ENCODE results near the gene CENPP.
A peak's percentile ranks its signal among the peaks of the same experiment; 100 is the strongest.

The CENPP gene

DNA sequence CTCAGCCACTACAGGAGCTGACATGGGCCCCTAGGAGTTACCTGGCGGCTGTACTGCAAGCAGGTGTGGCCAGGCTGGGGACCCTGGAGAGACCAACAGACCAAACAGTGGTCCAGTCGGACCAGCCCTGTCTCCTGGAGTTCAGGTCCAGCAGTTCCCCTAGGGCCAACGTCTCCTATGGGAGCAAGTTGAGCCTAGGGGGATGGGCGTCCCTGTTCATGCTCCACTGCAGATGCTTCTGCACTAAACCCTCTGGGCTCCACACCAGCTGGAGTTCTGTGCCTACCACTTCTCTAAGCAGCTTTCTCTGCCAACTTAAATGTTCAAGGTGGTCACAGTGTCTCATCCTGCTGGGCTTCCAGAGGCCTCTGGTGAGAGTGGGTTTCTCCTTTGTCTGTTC lies 119.1 kb downstream of the CENPP start:
- Histone ChIP-seq H3K36me3 (no peaks in the 10 kb centered on the region), H3K4me3 (no peak overlapping the region), H3K9me3 (no peaks in the 10 kb centered on the region), H3K27me3 (no peaks in the 10 kb centered on the region), H3K27ac (no peak overlapping the region), H3K4me1 (peaks cover 0 to 8% (median under 1%) of the 10 kb centered on the region in 4 donors)
- DNase-seq, result no peak
- TF ChIP-seq, protein P1, sequence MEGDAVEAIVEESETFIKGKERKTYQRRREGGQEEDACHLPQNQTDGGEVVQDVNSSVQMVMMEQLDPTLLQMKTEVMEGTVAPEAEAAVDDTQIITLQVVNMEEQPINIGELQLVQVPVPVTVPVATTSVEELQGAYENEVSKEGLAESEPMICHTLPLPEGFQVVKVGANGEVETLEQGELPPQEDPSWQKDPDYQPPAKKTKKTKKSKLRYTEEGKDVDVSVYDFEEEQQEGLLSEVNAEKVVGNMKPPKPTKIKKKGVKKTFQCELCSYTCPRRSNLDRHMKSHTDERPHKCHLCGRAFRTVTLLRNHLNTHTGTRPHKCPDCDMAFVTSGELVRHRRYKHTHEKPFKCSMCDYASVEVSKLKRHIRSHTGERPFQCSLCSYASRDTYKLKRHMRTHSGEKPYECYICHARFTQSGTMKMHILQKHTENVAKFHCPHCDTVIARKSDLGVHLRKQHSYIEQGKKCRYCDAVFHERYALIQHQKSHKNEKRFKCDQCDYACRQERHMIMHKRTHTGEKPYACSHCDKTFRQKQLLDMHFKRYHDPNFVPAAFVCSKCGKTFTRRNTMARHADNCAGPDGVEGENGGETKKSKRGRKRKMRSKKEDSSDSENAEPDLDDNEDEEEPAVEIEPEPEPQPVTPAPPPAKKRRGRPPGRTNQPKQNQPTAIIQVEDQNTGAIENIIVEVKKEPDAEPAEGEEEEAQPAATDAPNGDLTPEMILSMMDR (IDR thresholded peaks at IDR 0.05), result no peak
- intact Hi-C loops (cut with DNase I; ENCODE audit: low total_unique reads), result no loop called here

- no peaks in the 10 kb centered on the region for H3K4me1 ChIP-seq
- TF ChIP-seq, protein P1 (IDR thresholded peaks at IDR 0.05), result no peak
Observed at GRCh38 chr9:92446536-92446935, 120.8 kb downstream of the CENPP start.

GRCh38 chr9:92455217-92455616 lies 129.5 kb downstream of the CENPP start:
- H3K4me1 ChIP-seq, result no peaks in the 10 kb centered on the region
- intact Hi-C loops (cut with DNase I; ENCODE audit: low total_unique reads), result no loop called here
- TF ChIP-seq, protein P1 (IDR thresholded peaks at IDR 0.05), result no peak

More at GRCh38 chr9:92446536-92446935, 120.8 kb downstream of the CENPP start:
- DNase-seq, result no peak
- no peaks in the 10 kb centered on the region for H3K36me3 ChIP-seq
- no peaks in the 10 kb centered on the region for H3K27me3 ChIP-seq
- H3K27ac ChIP-seq, result no peak overlapping the region
- no peak overlapping the region for H3K4me3 ChIP-seq
- intact Hi-C loops (cut with DNase I; ENCODE audit: low total_unique reads), result no loop called here
- no peaks in the 10 kb centered on the region for H3K9me3 ChIP-seq

DNA sequence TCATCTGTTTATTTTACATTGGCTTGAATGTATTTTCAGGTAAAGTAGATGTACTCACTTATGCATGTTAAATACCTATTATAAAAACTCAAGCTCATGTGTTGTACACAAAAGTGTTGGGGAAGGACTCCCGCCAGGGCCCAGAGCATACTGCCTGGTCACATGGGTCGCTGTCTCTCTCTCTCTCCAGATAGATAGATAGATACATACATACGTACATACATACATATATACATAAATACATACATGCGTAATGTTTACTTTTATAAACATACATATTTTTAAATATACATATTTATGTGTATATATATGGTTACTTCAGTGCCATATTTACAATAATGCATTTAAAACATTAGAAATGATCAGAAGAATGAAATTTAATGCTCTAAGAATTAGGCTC lies 131.8 kb downstream of the CENPP start:
- H3K4me3 ChIP-seq, result no peak overlapping the region
- no peak for DNase-seq
- TF ChIP-seq, protein P1 (IDR thresholded peaks at IDR 0.05), result no peak
- intact Hi-C loops (cut with DNase I; ENCODE audit: low total_unique reads), result no loop called here
- H3K9me3 ChIP-seq, result no peaks in the 10 kb centered on the region
- no peak overlapping the region for H3K27ac ChIP-seq
- H3K36me3 ChIP-seq, result peaks cover 0 to 18% (median 0%) of the 10 kb centered on the region in 3 donors
- peaks cover 0 to under 1% (median 0%) of the 10 kb centered on the region in 4 donors for H3K4me1 ChIP-seq
- no peaks in the 10 kb centered on the region for H3K27me3 ChIP-seq

More at GRCh38 chr9:92455217-92455616, 129.5 kb downstream of the CENPP start:
- Histone ChIP-seq H3K27ac (no peak overlapping the region), H3K36me3 (peaks cover 0 to 18% (median 0%) of the 10 kb centered on the region in 3 donors), H3K27me3 (no peaks in the 10 kb centered on the region), H3K9me3 (no peaks in the 10 kb centered on the region), H3K4me3 (no peak overlapping the region)
- DNase-seq, result no peak

GRCh38 chr9:92463387-92463786 lies 137.6 kb downstream of the CENPP start:
- Histone ChIP-seq H3K9me3 (no peaks in the 10 kb centered on the region), H3K4me3 (no peak overlapping the region), H3K36me3 (peaks cover 0 to 8% (median 0%) of the 10 kb centered on the region in 3 donors), H3K4me1 (peaks cover 0 to 35% (median 13%) of the 10 kb centered on the region in 4 donors), H3K27ac (peak overlapping the region; percentile 85 to 87), H3K27me3 (no peaks in the 10 kb centered on the region)
- DNase-seq, result no peak
- TF ChIP-seq, protein P1 (IDR thresholded peaks at IDR 0.05), result no peak
- intact Hi-C loops (cut with DNase I; ENCODE audit: low total_unique reads), result loop anchor here (5.0 kb wide), 1 partner anchor 154 kb away; no protein-coding TSS in a partner anchor

- H3K4me3 ChIP-seq, result no peak overlapping the region
- no peaks in the 10 kb centered on the region for H3K27me3 ChIP-seq
- intact Hi-C loops (cut with DNase I; ENCODE audit: low total_unique reads), result loop anchor here (5.0 kb wide), 1 partner anchor 153 kb away; no protein-coding TSS in a partner anchor
- H3K36me3 ChIP-seq, result peaks cover 0 to 7% (median 0%) of the 10 kb centered on the region in 3 donors
- H3K9me3 ChIP-seq, result no peaks in the 10 kb centered on the region
- TF ChIP-seq, protein P1 (IDR thresholded peaks at IDR 0.05), result no peak
- H3K27ac ChIP-seq, result peak overlapping the region; percentile 85 to 87
- peaks cover 0 to 35% (median 13%) of the 10 kb centered on the region in 4 donors for H3K4me1 ChIP-seq
- DNase-seq, result no peak
Observed at GRCh38 chr9:92463984-92464383, 138.2 kb downstream of the CENPP start.
